Stimulated activated CD4-positive, alpha-beta T cell treated with anti-CD3 and anti-CD28 coated beads, Interleukin-15, amount 100 ng/mL, for 24 hours (primary cell): ENCODE measurements around the gene HEMK1.

Experiments used
- DNase-seq: peaks from one replicate; pipeline ENCODE4 v3.0.0-alpha.2; 2020

The HEMK1 gene

GRCh38 chr3:50617096-50617791, 47.9 kb downstream of the HEMK1 start, which contains the start of gene MAPKAPK3:
MAPKAPK3 (plus strand) TSS chr3:50617151; CDS start chr3:50617566, 415 bp downstream.
- no peak for DNase-seq

- peak; percentile 53 for DNase-seq
Observed at GRCh38 chr3:50617911-50618481, 48.7 kb downstream of the HEMK1 start.

GRCh38 chr3:50620420-50620819, 51.1 kb downstream of the HEMK1 start:
- no peak for DNase-seq

- DNase-seq, result no peak
Observed at GRCh38 chr3:50620820-50621219, 51.5 kb downstream of the HEMK1 start.

GRCh38 chr3:50622881-50623280, 53.6 kb downstream of the HEMK1 start:
- DNase-seq, result no peak

GRCh38 chr3:50623840-50624474, 54.6 kb downstream of the HEMK1 start:
- peak; percentile 83 for DNase-seq

- no peak for DNase-seq
Observed at GRCh38 chr3:50624634-50625033, 55.3 kb downstream of the HEMK1 start.

- DNase-seq, result no peak
Observed at GRCh38 chr3:50625231-50626182, 56.2 kb downstream of the HEMK1 start.

GRCh38 chr3:50626401-50626800, 57.1 kb downstream of the HEMK1 start:
- DNase-seq, result no peak

GRCh38 chr3:50627407-50628051, 58.2 kb downstream of the HEMK1 start:
- DNase-seq, result peak; percentile 60

GRCh38 chr3:50628601-50629000, 59.3 kb downstream of the HEMK1 start:
- no peak for DNase-seq

GRCh38 chr3:50630394-50630793, 61.1 kb downstream of the HEMK1 start:
- no peak for DNase-seq

- DNase-seq, result no peak
Observed at GRCh38 chr3:50630877-50631276, 61.6 kb downstream of the HEMK1 start.

GRCh38 chr3:50632450-50632849, 63.1 kb downstream of the HEMK1 start:
- DNase-seq, result no peak

GRCh38 chr3:50633230-50633790, 64.0 kb downstream of the HEMK1 start:
- DNase-seq, result no peak

- DNase-seq, result no peak
Observed at GRCh38 chr3:50635066-50635465, 65.7 kb downstream of the HEMK1 start.

- DNase-seq, result no peak
Observed at GRCh38 chr3:50637011-50637410, 67.7 kb downstream of the HEMK1 start.

GRCh38 chr3:50637945-50638344, 68.6 kb downstream of the HEMK1 start:
- DNase-seq, result no peak

- DNase-seq, result no peak
Observed at GRCh38 chr3:50639055-50639494, 69.8 kb downstream of the HEMK1 start.

GRCh38 chr3:50642382-50642781, 73.1 kb downstream of the HEMK1 start:
- no peak for DNase-seq

GRCh38 chr3:50644561-50644960, 75.2 kb downstream of the HEMK1 start:
- no peak for DNase-seq

GRCh38 chr3:50645378-50645777, 76.1 kb downstream of the HEMK1 start:
- no peak for DNase-seq
